Spleen (tissue), 7 donors: ENCODE data around the gene RAB3IL1.

Experiments
- CTCF ChIP-seq, 11 experiments: fragments of 200-600 bp in 7 of 11; fragments of 450-650 bp in 4 of 11; sonication (generic) in 4 of 11; IDR thresholded peaks in 8 of 11; conservative IDR thresholded peaks in 3 of 11; 1 replicate in 7 of 11; 2 replicates in 4 of 11; pipeline versions ENCODE4 v1.4.0 to v1.8.0; 2016 to 2021; ENCODE audit warnings: antibody characterized with exemption in 11 of 11, inconsistent platforms in 4 of 11, mild to moderate bottlenecking in 1 of 11
- POLR2A ChIP-seq, 3 donors: fragments of 450-650 bp; IDR thresholded peaks; one replicate each; pipeline ENCODE4 v1.5.1; 2017; ENCODE audit warnings: antibody characterized with exemption in 3 of 3, mild to moderate bottlenecking in 1 of 3
- POLR2AphosphoS5 ChIP-seq, 3 donors: sonication (generic); formaldehyde crosslinking; IDR thresholded peaks; one replicate each; pipeline ENCODE4 v1.5.1; 2017; ENCODE audit warnings: antibody characterized with exemption in 3 of 3
- donor health status: DM: no; HTN: no; CAD: no; lungs with moderate emphysema.
- donor health status: DM: no; HTN: no; CAD: no.
- donor health status: DM: no; HTN: no; CAD: no.

- TF ChIP-seq POLR2AphosphoS5 (IDR thresholded peaks at IDR 0.05) (no peak), POLR2A (IDR thresholded peaks at IDR 0.05) (no peak), CTCF (IDR thresholded peaks at IDR 0.05 in 8 of 11, conservative IDR thresholded peaks at IDR 0.05 in 3 of 11) (no peak)
Measured at GRCh38 chr11:61854206-61854895, 63.0 kb downstream of the RAB3IL1 start.
